ENCODE results near the gene GRHPR. TPM values are rescaled to one million over a fixed set of nuclear protein-coding genes. Genes with fewer than 3 reads are reported as not detected.

Gene GRHPR
- total and polyA plus RNA-seq, 2 of the 4 experiments (the other 2 are of a cell fraction) = 182 to 191 TPM

GRCh38 chr9:37437010-37437409 is 14.5 kb downstream of the GRHPR start:
- Histone ChIP-seq H3K56ac (ENCODE audit: extremely low read depth, insufficient read depth, low read length) (no peak overlapping the region), H3K9me1 (ENCODE audit: insufficient read depth, low read length) (peaks cover 8% of the 10 kb centered on the region), H3K14ac (replicated peaks; ENCODE audit: low read depth, low read length) (no peak overlapping the region), H4K5ac (ENCODE audit: low read depth, low read length) (no peak overlapping the region), H3K9me3 (ENCODE audit: control insufficient read depth, insufficient read depth, low read length) (no peaks in the 10 kb centered on the region), H3K4me1 (ENCODE audit: control insufficient read depth, insufficient read depth, low read length) (peaks cover 4% of the 10 kb centered on the region; the same call in 1 of the 2 replicates), H3K4me3 (ENCODE audit: insufficient read depth, low read depth, low read length) (no peak overlapping the region), H3K36me3 (ENCODE audit: control insufficient read depth, insufficient read depth, low read length) (peaks cover 64% of the 10 kb centered on the region), H4K20me1 (ENCODE audit: insufficient read depth, low read length) (peaks cover 15% of the 10 kb centered on the region; the same call in 1 of the 2 replicates), H3K18ac (ENCODE audit: low read depth, low read length) (no peak overlapping the region), H2BK20ac (ENCODE audit: low read depth, low read length) (no peak overlapping the region), H2AFZ (replicated peaks; ENCODE audit: low read length, poor library complexity) (no peak overlapping the region), H3K4me2 (ENCODE audit: low read depth, low read length) (no peak overlapping the region), H2BK15ac (ENCODE audit: low read depth, low read length) (no peak overlapping the region), H4K91ac (ENCODE audit: insufficient read depth, low read depth, low read length) (no peak overlapping the region), H3K9ac (ENCODE audit: low read depth, low read length) (no peak overlapping the region), H2AK9ac (replicated peaks; ENCODE audit: low read depth, low read length, poor library complexity) (no peak overlapping the region), H4K8ac (ENCODE audit: low read depth in 2 of 2, low read length in 2 of 2) (no peak overlapping the region), H3K27me3 (ENCODE audit: control insufficient read depth, insufficient read depth, low read length) (no peaks in the 10 kb centered on the region), H2BK120ac (ENCODE audit: low read depth, low read length) (no peak overlapping the region), H3K4ac (ENCODE audit: low read depth, low read length) (no peak overlapping the region), H3K79me1 (ENCODE audit: low read depth in 1 of 2, low read length in 2 of 2) (peaks cover 55 to 60% of the 10 kb centered on the region in 2 experiments), H2BK5ac (ENCODE audit: low read depth, low read length, poor library complexity, severe bottlenecking) (no peak overlapping the region), H3K23ac (ENCODE audit: low read depth, low read length) (no peak overlapping the region), H2AK5ac (ENCODE audit: low read depth, low read length) (no peak overlapping the region), H3K27ac (ENCODE audit: insufficient read depth, low read length) (no peak overlapping the region)
- WGBS, 2 experiments (ENCODE audit: extremely low coverage in 2 of 2, insufficient read length in 1 of 2) = 84% methylated on average over 3 of the region's 6 CpGs; no CpG with 5 or more reads in 1 of the 2 experiments
- POLR2A ChIA-PET (ENCODE audit: unreplicated experiment) = no interaction called here
- CTCF ChIA-PET = no interaction called here
- intact Hi-C loops (cut with micrococcal nuclease) (no loop called here), dilution Hi-C loops (cut with HindIII; ENCODE audit: low sequenced_read_pairs, unreplicated experiment) (no loop called here), in situ Hi-C loops (cut with MboI; ENCODE audit: low sequenced_read_pairs) (no loop called here)
- no TSS peak for BruUV-seq (replicated peaks)
- TF ChIP-seq MXI1 (IDR thresholded peaks at IDR 0.05; ENCODE audit: borderline replicate concordance, low read depth, low read length) = no peak
- TF ChIP-seq CEBPB (IDR thresholded peaks at IDR 0.05; ENCODE audit: low read depth, low read length) = no peak
- no peak for TF ChIP-seq USF2 (IDR thresholded peaks at IDR 0.05; ENCODE audit: low read depth, low read length)
- TF ChIP-seq FOS (IDR thresholded peaks at IDR 0.05; ENCODE audit: low read depth, low read length) = no peak
- no peak for TF ChIP-seq SMC3 (IDR thresholded peaks at IDR 0.05; ENCODE audit: low read depth, low read length)
- TF ChIP-seq MAZ (IDR thresholded peaks at IDR 0.05; ENCODE audit: borderline replicate concordance, low read depth, low read length) = no peak
- TF ChIP-seq RAD21 (IDR thresholded peaks at IDR 0.05; ENCODE audit: low read length) = no peak
- no peak for TF ChIP-seq BHLHE40 (IDR thresholded peaks at IDR 0.05; ENCODE audit: low read depth, low read length)
- no peak for TF ChIP-seq ELK1 (IDR thresholded peaks at IDR 0.05; ENCODE audit: borderline replicate concordance, low read depth, low read length)
- TF ChIP-seq POLR2A (IDR thresholded peaks at IDR 0.05; ENCODE audit: low read depth, low read length) = no peak
- no peak for TF ChIP-seq CTCF (conservative IDR thresholded peaks at IDR 0.05; ENCODE audit: low read depth, low read length)
- no peak for TF ChIP-seq MAFK (IDR thresholded peaks at IDR 0.05; ENCODE audit: low read depth, low read length)
- TF ChIP-seq CHD1 (IDR thresholded peaks at IDR 0.05; ENCODE audit: low read depth, low read length) = no peak
- TF ChIP-seq RFX5 (IDR thresholded peaks at IDR 0.05; ENCODE audit: low read depth, low read length) = no peak
- DNase-seq (no peak), ATAC-seq (ENCODE audit: low read depth) (no peak)
